GM12891 (cell line): ENCODE data around the gene CFAP100.

Experiments
- DNase-seq: peaks from one replicate; pipeline ENCODE4 v3.0.0; 2011; ENCODE audit warnings: low spot score; ENCODE audit not compliant: insufficient read length
- FAIRE-seq: peaks from 2 replicates; lab custom pipeline; 2011; peaks lifted over from hg19 to GRCh38; lab: Jason Lieb, UNC
- PAX5 ChIP-seq: IDR thresholded peaks from 2 replicates; pipeline ENCODE4 v1.6.1; 2011; ENCODE audit warnings: low read length, moderate library complexity, mild to moderate bottlenecking; ENCODE audit not compliant: insufficient read depth, severe bottlenecking
- POLR2A ChIP-seq: IDR thresholded peaks from 2 replicates; pipeline ENCODE4 v1.6.1; 2011; ENCODE audit warnings: low read depth, low read length, control low read depth
- POLR2AphosphoS5 ChIP-seq: IDR thresholded peaks from 2 replicates; pipeline ENCODE4 v1.6.1; 2011; ENCODE audit warnings: low read depth, low read length, control low read depth
- POU2F2 ChIP-seq: IDR thresholded peaks from 2 replicates; pipeline ENCODE4 v1.6.1; 2011; ENCODE audit warnings: low read depth, mild to moderate bottlenecking, control low read depth, low read length, moderate library complexity
- SPI1 ChIP-seq: IDR thresholded peaks from 2 replicates; pipeline ENCODE4 v1.6.1; 2011; ENCODE audit warnings: low read depth, low read length, control low read depth
- TAF1 ChIP-seq: IDR thresholded peaks from 2 replicates; pipeline ENCODE4 v1.6.1; 2011; ENCODE audit warnings: low read depth, low read length, control low read depth

The CFAP100 gene

DNA sequence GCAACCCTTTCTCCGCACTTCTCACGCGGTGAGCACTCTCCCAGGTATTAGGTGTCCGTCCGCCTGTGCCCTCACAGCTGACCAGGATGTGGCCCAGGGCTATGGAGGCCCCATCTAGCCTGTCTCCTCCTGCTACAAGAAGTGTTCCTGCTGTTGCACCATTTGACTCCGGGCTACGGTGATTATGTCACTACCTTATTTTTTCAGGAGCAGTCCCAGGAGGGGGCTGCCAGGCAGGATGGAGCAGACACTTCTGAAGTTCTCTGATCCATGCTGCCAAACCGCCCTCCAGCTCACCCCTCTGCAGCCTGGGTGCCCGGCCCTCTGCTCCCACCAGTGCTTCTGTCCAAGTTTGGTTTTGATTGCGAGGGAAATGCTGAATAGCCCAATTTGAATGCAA lies 44.0 kb downstream of the CFAP100 start:
- DNase-seq (no peak), FAIRE-seq (no peak)
- TF ChIP-seq SPI1 (no peak), POLR2A (no peak)

DNA sequence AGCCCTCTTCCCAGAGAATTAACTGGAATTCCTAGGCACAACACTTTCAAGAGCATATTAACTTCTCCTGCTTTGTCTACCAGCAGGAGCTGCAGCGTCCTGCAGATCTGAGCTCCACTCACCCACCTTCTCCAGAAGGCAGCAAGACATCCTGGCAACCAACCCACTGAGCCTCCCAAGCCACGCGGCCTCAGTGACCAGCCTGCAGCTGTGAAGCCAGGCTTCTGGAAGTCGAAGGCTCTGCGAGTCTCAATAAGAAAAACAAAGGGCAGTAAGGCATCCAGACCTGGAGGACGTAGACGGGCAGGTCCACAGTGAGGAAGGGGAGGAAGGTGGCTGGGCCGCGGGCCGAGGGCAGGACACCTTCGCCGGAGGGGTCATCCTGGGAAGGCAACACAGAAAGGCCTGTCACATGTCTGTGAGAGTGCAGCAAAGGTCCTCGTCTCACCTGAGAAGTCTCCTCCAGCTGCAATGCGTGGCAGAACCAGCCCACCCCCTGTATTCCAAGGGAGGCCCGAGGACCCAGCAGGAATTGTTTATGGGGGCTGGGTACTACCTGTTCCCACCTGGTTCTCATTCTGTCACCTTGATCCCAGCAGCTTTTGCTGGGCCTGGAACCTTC lies 44.7 kb downstream of the CFAP100 start:
- TF ChIP-seq TAF1 (no peak), POLR2AphosphoS5 (no peak), PAX5 (no peak), POU2F2 (no peak), SPI1 (no peak)
- no peak for DNase-seq
- FAIRE-seq = no peak

DNA sequence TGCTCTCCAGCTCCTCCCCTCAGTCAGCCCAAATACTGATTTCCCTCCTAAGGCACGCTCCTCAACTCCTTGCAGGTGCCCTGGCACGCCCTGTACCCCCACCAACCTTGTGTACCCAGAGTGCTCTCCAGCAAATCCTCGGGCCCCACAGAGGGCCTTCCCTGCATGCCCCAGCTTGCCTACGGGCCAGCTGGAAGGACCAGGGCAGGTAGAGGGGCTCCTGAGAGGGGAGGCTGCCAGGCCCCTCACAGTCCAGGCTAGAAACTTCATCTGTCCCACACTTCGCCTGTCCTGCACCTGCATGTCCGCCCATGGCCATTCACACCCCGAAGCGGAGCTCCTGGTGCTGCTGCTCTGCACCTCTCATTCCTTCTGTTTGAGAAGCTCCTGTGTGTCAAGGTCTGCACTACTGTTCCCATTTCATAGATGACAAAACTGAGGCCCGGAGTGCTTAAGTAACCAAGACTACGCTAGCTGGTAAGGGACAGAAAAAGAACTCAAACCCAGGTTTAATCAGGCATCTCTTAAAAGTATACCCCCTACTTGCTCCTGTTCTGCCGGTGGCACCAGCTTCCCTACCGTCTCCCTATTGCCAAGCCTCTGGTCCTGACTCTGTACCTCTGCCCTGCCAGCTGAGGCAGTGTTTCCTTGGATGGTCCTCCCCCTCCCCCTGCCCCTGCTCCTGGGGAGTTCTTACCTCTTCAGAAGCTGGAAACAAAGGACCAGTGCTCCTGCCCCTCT lies 45.4 kb downstream of the CFAP100 start:
- FAIRE-seq (no peak), DNase-seq (no peak)
- no peak for TF ChIP-seq TAF1
- TF ChIP-seq SPI1 = no peak
- TF ChIP-seq POLR2A = no peak
- TF ChIP-seq PAX5 = no peak
- TF ChIP-seq POLR2AphosphoS5 = no peak
- TF ChIP-seq POU2F2 = no peak

DNA sequence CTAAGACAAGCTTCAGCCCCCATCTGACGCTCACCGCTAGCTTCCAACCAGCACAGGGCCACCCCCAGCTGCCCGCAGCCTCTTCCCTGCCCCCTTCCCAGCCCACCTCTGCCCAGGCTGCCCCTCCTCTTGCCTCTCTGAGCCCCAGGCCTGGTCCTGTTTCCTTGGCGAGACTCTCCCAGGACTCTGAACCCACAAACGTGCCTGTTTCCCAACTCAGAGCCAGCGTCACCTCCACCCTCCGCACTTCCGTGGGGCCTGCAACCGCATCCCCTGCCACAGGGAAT lies 45.9 kb downstream of the CFAP100 start:
- DNase-seq (no peak), FAIRE-seq (no peak)
- TF ChIP-seq SPI1 (no peak), TAF1 (no peak), PAX5 (no peak), POLR2A (no peak), POU2F2 (no peak), POLR2AphosphoS5 (no peak)

DNA sequence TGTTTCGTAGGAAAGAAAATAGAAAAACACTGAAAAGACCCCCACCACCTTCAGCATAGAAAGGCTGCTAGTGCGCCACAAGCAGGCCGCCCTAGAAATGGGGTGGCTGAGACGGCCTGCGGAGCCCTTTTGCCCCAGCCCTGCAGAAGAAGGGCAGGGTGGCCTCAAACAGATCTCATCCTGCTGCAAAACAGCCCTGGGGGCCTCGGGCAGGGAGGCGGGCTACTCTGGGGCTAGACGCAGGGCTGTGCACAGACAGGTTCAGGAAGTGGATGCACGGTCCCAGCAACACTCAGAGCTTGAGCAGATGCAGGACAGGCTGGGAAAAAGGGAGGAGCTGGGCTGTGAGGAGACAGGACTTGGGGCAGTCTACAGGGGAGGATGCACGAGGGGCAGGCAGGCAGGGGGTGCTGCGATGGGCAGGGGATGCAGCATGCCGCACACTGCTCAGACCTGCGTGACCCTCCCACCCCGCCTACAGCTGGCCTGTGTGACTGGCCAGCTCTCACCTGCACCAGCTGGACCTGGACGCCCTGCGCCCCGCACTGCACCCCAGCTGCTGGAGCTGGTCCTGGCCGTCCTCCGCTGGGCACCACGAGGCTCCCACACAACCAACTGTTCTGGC lies 46.7 kb downstream of the CFAP100 start:
- TF ChIP-seq POLR2AphosphoS5 (no peak), TAF1 (no peak), PAX5 (no peak), POLR2A (no peak), POU2F2 (no peak), SPI1 (no peak)
- FAIRE-seq (no peak), DNase-seq (no peak)

DNA sequence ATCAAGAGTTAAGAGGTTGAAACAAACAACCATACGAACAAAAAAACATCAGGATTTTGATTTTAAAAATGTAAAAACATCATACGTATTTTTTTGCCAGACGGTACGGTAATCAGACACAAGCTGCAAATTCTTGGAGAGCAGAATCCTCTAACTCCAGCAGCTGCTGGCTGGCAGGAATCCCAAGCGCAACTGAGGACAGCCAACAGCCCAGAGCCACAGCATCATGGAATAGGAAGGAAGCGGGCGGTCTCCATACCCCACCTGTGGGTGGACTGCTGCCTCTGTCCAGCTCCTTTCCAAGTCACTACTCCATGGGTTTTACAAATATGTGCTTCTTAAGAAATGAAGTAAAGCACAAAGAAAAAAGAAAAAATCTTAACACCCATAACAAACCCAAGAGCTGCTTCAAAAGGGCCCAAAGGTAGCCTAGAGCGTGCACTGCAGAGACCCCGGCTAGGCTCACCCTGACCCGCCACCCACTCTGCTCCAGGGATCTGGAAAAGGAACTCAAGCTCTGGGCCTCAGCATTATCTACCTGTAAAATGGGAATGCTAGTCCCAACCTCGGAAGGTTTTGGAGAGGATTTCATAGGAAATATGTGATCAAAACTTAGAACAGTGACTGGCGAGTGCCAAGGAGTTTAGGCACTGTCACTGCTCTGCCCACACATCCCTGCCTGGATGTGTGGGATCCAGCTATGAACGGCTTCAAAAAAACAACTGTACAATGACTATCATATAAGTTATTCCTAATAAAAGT lies 47.6 kb downstream of the CFAP100 start:
- TF ChIP-seq POU2F2 (no peak), POLR2AphosphoS5 (no peak), PAX5 (no peak), POLR2A (no peak), SPI1 (no peak), TAF1 (no peak)
- DNase-seq (no peak), FAIRE-seq (no peak)

DNA sequence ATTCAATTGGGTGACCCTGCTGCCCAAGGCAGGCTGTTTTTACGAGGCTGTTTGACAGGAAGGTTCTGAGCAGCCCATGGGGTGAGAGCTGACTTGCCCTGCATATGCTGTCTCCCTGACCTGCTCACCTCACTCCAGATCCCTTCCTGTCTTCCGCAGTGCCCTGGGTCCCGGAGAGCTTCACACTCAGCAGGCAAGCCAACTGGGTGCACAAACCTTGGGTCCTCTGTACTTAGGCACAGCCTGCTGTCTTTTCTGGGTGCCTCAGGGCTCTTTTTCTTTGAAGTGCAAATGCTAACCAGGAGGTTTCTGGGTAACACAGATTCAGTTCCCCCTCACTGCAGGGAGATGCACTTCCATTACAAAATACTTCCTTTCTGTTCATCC lies 48.1 kb downstream of the CFAP100 start:
- TF ChIP-seq SPI1 (no peak), PAX5 (no peak), POLR2AphosphoS5 (no peak), POLR2A (no peak), TAF1 (no peak), POU2F2 (no peak)
- FAIRE-seq (no peak), DNase-seq (no peak)

DNA sequence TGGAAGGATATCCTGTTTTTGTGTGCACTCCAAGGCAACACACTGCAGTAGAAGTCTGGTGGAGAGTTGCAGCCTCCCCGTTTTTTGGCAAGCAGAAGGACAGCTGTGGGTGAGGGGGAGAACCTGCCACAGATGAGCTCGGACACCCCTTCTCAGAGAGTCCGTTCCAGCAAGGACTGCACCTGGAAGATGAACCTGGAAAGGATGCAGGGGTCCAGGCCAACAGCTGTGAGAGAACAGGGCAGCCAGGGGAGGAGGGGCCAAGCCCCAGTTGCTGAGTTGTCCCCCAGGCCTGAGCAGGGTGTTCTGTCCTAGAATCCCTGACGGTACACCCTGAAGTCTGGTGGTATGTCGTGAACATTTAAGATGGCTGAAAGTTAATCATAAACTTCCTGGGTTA lies 50.8 kb downstream of the CFAP100 start:
- FAIRE-seq (no peak), DNase-seq (no peak)
- no peak for TF ChIP-seq POLR2A
- TF ChIP-seq POU2F2 = no peak
- no peak for TF ChIP-seq SPI1
- TF ChIP-seq PAX5 = no peak
- no peak for TF ChIP-seq TAF1
- no peak for TF ChIP-seq POLR2AphosphoS5

DNA sequence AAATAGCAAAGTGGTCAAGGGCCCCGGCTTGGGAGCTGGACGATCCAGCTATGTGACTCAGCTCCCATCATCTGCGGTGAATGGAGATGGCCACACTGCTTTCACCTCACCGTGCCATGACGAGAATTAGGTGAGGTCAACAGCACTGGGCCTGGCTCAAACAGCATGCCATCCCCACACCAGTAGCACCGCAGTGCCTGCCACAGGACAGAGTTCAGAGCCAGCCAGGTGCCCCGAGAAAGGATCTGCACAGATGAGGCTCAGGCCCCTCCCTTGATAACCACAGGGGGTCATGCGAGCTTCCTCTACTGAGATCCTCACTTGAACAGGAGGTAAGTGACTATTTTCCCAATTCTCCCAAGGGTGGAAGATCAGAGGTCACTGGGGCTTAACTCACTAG lies 51.6 kb downstream of the CFAP100 start:
- FAIRE-seq (no peak), DNase-seq (no peak)
- TF ChIP-seq TAF1 (no peak), SPI1 (no peak), POU2F2 (no peak), PAX5 (no peak)
